ENCODE results near the gene TAPT1.

The TAPT1 gene

GRCh38 chr4:16245241-16245640 lies 19.0 kb upstream of the TAPT1 start:
- no peak for DNase-seq (ENCODE audit: low spot score)

DNA sequence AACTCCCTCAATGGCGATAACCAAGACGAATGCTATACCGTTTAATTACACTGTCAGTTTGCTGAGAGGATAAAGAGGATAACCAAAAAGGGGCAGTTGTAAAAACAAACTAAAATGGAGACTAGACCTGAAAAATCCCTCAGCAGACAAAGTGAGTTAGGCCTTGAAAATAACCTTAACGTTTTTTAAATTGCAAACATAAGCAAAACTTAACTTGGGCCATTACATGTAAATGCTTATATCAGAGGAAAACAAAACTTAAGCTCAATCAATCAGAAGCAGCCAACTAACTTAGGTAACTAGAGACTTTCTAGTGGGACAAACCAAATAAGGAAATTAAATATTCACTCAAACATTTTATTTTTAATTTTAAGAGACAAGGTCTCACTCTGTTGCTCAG lies 17.0 kb upstream of the TAPT1 start:
- DNase-seq (ENCODE audit: low spot score), result no peak

DNA sequence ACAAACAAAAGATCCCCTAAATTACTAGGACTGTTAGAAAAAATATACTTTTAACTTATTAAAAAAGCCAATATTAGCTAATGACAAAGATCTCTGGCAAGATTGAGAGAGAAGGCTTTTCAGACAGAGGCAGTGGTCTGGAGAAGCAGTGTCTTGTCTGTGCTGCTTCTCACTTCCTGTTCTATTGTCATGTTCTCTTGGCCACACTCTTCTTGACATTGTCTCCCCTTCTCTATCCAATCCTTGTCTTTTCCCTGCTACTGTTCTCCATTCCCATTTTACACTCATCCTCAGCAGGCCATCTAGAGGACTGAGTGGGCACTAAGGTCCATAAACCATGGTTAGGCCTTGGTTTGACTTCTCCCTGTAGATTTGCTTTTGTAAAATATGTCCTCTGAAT lies 14.0 kb upstream of the TAPT1 start:
- no peak for DNase-seq (ENCODE audit: low spot score)

GRCh38 chr4:16239086-16239485 lies 12.8 kb upstream of the TAPT1 start:
- DNase-seq (ENCODE audit: low spot score), result no peak

GRCh38 chr4:16238327-16238726 lies 12.1 kb upstream of the TAPT1 start:
- DNase-seq (ENCODE audit: low spot score), result no peak

DNA sequence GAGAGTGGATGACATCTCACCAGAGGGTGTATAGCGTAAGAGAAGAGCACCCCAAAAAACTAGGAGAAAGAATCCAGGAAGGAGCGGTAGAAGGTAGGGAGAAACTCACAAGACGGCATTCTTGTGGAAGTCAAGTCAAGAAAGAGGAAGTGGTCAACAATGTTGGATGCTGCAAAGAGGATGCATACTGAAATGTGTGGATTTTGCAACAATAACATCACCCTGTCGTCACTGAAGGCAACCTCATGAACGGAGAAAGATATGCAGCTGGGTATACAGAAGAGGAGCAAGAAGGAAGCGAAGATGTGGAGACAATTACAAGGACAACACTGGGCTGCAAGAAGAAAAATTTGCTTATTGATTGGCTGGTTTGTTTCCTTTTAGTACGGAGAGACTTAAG lies 11.4 kb upstream of the TAPT1 start:
- DNase-seq (ENCODE audit: low spot score), result no peak

GRCh38 chr4:16236402-16237023 lies 10.2 kb upstream of the TAPT1 start:
- DNase-seq (ENCODE audit: low spot score), result no peak

GRCh38 chr4:16235209-16235608 lies 8.9 kb upstream of the TAPT1 start:
- DNase-seq (ENCODE audit: low spot score), result no peak

DNA sequence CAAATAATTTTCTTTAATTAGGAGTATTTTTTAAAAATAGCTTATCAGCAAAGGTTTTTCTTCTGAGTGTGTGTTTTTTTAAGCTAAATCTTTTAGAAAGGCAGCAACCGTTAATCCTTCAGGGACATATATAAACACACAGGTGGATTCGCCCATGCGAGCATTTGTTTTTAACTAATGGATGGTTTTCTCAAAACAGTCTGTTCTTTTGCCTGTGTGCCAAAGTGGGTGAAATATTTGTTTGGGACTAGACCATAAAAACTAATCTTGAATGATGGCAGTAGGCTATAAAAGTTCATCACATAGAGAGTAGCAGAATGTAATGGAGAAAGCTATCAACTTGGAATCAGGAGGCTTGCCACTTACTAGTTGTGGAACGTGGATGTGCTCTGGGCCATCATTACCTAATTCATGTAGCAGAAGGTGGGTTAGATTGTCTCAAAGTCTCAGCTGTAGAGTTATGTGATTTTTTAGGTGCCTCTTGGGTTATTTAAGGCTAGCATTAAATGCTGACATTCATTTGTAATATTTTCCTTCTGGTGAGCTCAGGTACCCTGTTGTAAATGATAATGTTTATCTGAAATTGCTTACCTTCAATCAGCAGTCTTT lies 7.4 kb upstream of the TAPT1 start:
- no peak for DNase-seq (ENCODE audit: low spot score)

DNA sequence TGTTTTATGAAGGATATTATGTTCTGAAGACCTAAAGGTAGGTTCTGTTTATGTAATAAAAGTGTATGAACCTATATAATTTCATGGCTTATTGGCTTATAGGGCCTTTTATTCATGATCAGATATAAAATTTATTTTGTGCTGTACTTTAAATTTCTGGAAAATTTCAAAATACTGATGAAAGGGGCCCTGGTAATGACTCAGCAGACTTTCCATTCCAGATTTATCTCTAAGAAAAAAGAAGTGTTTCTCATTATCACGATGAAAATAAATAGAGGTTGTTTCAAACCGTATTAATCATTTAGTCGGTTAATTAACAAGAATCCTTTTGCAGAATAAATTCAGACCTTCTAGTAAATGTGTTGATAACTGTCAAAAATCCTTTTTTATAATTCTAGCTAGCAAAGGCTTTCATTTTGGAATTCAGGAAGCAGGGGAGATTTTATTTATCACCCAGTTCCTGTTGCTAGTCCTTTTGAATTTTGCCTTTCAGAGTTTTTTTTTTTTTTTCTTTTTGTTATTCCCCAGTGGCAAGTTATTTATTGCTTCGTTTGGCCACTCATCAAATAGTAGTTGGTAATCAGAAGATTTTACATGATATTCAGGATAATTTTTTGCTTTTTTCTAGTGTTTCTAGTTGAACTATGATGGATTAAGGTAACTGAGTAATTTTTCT lies 5.4 kb upstream of the TAPT1 start:
- no peak for DNase-seq (ENCODE audit: low spot score)

DNA sequence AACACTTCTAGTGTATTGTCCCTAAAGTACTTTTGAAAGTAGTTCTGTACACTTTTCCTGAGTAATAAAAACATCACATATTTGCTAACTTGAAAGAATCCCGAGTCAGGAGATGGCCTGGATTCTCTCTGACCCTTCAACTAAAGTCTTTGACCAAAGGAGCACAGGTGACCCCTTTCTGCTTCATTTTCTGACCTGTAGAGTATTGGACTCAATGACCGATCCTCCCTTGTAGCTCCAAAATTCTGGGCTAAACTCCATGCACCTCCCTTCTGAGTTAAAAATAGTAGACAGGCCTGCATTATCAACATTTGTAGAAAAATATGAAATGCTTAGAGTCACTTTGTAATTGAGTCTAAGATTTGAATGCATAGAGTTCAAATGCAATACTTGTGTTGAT lies 4.0 kb upstream of the TAPT1 start:
- DNase-seq (ENCODE audit: low spot score), result no peak

- no peak for DNase-seq (ENCODE audit: low spot score)
Measured at GRCh38 chr4:16229604-16230003, 3.3 kb upstream of the TAPT1 start.

DNA sequence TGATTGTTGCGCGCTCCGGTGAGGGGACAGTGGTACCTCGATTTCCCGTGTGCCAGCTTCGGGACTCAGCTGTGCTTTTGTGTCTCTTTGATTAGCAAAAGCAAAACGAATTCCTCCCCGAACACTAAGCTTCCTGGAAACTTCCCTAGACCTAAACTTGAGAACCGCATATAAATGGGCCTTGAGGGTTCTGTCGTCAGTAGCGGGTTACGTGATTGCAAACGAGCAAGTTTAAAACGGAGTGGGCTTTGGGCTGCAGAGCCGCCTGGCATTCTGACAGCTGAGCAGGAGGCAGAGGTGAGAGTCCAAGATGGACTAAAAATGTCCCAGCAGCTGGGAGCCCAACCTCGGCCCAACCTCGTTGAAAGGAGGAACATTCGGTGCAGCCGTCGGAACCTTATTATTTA lies 1.2 kb upstream of the TAPT1 start:
- DNase-seq (ENCODE audit: low spot score), result peak; percentile 13

GRCh38 chr4:16226816-16227461 lies 668 bp upstream of the TAPT1 start:
- peak; percentile 53 for DNase-seq (ENCODE audit: low spot score)

DNA sequence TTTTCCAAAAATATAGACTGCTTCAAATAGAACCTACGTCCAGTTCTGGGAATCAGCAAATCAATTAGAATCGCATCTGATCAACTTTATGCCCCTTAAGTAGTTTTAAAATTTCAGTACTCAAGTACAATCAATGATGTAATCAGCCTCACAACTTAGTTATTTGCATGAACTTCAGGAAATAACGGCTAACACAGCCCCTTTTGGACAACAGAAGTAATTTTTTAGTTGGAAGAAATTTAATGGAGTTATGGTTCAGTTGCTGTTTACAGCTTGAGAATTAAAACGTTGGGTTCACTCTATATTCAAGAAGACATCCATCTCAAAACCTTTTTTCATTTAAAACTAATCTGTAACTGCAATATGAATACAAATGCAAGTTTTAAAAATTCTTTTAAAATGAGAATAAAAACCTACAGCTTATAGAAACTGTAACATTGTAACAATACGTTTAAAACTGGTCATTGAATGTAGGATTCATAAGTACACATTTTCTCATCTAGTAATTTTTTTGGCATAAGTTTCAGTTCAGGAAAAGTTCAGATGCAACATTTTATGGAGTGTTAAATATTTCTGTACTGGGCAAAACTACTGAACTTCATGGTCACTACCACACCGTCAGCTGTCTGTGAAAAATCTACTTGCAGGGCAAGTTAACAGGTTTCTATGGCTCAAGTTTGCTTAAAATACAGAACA lies 956 bp downstream of the TAPT1 start:
- DNase-seq (ENCODE audit: low spot score), result peak; percentile 30

- DNase-seq (ENCODE audit: low spot score), result no peak
Measured at GRCh38 chr4:16224264-16225166, 1.8 kb downstream of the TAPT1 start.

GRCh38 chr4:16222957-16223527 lies 3.2 kb downstream of the TAPT1 start:
- DNase-seq (ENCODE audit: low spot score), result no peak

- DNase-seq (ENCODE audit: low spot score), result no peak
Measured at GRCh38 chr4:16218950-16219349, 7.3 kb downstream of the TAPT1 start.

GRCh38 chr4:16217300-16218051 lies 8.8 kb downstream of the TAPT1 start:
- no peak for DNase-seq (ENCODE audit: low spot score)

DNA sequence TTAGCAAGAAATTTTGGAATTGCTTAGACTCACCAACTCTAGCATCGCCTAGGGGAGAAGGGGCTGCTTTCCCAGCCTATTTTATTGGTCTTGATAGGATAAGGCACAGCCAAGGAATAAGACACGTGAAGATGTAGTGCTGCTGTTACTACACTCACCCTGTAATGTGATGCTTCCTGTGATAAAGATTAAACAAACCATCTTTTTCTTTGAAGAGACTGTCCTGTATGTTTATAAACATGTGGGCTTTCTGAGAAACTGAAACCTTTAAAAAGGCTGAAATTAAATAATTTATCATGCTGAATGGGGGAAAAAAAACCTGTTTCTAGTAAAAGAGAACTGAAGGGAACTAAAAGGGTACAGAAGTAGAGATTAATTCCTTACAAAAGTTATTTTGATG lies 13.2 kb downstream of the TAPT1 start:
- DNase-seq (ENCODE audit: low spot score), result no peak
